HG02981 (cell line): Measurements from ENCODE around the gene MCUB.
"Not testable (repeated sequence)": the region's sequence is repeated elsewhere in the genome, so short reads cannot be mapped to it uniquely, and the experiment has no call there.

Experiments used
- ATAC-seq: cut with Tn5 transposase; IDR thresholded peaks from one replicate; pipeline ENCODE4 v1.9.1; 2021; ENCODE audit warnings: mild to moderate bottlenecking, moderate library complexity; ENCODE audit not compliant: unreplicated experiment

The MCUB gene

DNA sequence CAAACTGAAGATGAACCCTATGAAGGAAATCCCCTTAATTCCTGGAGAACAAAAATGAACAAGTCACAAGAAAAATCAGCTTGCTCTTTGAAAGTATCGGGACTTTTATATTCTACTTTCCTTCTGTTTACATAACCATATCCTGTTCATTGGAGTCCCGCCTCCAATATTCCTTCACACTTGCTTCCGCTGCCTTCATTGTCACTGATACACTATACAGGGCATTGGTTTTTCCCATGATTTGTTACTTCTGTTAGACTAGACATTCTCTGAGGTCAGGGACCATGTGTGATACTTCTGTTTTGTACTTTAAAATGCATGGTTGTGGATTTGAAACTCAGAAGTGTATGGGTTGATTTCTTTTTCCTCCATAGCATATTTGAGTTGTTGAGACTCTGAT is 18.8 kb downstream of the MCUB start:
- no peak for ATAC-seq

DNA sequence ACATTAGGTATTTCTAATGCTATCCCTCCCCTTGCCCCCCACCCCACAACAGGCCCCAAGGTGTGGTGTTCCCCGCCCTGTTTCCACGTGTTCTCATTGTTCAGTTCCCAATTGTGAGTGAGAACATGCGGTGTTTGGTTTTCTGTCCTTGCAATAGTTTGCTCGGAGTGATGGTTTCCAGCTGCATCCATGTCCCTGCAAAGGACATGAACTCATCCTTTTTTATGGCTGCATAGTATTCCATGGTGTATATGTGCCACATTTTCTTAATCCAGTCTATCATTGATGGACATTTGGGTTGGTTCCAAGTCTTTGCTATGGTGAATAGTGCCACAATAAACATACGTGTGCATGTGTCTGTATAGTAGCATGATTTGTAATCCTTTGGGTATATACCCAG is 20.0 kb downstream of the MCUB start:
- not testable (repeated sequence) for ATAC-seq

DNA sequence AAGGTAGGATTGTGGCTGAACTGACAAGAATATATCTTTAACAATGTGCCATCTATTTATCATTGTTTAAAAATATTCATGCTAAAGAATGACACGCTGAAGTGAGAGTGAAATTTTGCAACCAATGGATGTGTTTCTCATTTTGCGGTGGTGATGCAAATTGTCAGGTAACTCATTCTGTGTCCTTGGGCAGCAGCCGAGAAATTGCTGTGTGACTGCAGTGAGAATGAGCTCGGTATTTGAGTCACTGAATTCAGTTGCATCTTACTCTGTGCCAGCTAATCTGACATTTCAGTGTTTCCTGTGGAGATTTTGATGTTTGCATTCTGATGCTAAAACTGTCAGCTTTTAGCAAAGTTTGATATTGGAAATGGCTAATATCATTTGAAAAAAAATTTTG is 28.1 kb downstream of the MCUB start:
- peak; percentile 98 for ATAC-seq

DNA sequence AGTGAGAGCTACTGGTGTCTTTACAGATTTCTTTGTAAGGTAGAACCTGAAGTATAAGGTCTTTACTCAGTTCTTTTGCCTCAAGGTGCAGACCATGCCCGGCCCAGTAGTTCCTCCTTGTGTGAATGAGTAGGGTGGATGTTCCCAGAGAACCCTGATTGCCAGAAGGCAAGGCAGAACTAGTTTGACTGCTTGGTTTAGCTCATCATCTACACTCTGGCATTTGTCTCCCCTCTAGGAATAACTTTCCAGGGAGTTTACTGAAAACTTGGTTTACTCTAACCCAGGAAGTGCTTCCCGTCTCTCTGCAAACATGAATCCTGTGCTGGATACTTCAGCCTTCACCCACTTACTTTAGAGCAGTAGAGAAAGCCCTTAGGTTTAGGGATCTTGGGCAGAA is 29.1 kb downstream of the MCUB start:
- ATAC-seq: no peak

DNA sequence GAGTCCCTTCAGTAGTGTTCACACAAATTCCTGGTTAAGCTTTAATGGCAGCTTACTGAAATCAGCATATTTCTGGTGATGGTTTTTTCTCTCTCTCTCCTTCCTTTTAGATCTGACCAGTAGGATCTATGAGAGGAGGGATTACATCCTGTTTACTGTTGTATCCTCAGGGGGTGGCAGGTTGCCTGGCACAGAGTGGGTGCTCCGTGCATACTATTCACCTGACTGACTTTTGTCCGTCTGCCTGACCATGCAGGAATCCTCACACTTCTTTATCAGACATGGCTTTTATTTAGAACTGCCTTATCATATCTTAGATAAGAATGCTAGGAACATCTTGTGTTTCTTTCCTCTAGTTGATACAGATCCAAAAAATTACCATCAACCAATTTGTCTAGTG is 29.6 kb downstream of the MCUB start:
- ATAC-seq: no peak

DNA sequence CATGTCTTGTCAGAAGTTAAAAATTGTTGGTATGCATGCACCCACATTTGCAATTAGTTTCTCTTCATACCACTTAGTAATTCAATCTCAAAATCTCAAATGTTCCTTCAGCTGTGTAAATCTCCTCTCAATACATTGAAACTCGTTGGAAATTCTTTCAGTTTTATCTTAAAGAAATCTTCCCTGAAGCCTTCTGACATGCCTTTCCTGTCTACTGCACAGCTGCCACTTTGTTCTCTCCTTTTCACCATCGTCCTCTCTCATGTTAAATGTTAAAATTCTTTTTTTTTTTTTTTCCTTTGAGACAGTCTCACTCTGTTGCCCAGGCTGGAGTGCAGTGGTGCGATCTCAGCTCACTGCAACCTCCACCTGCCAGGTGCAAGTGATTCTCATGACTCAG is 30.9 kb downstream of the MCUB start:
- ATAC-seq: no peak

DNA sequence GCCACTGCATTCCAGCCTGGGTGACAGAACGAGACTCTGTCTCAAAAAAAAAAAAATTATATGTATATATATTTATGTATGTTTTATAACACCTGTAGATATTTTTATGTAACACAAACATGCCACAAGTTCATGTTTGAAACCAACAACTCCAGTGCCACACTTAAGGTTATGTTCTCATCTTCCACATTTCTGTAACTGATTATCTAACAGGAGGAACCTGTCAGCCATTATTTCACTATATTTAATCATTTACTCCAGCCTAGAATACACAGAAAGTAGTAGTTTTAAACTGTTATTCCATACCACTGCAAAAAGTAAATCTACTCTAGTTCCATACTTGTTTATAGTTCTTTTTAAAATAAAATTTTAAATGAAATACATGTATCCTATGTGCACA is 32.3 kb downstream of the MCUB start:
- peak; percentile 55 for ATAC-seq

DNA sequence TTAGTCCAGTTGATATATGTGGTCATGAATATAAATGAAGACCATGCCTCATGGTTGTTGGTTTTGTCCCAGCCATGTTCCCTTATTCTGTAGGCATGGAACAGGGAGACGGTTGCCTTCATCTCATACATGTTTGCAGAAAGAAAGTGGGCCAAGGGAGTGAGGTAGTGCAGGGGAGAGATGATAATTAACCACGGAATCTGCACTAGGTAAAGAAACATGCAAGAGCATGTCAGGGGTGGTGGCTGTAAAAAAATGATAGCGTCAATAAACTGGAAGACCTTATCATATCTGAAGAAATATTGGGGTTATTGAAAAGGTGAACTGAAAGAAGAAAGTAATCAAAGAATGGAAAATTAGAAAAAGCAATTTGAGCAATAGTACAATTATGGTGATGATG is 35.1 kb downstream of the MCUB start:
- ATAC-seq: not testable (repeated sequence)

DNA sequence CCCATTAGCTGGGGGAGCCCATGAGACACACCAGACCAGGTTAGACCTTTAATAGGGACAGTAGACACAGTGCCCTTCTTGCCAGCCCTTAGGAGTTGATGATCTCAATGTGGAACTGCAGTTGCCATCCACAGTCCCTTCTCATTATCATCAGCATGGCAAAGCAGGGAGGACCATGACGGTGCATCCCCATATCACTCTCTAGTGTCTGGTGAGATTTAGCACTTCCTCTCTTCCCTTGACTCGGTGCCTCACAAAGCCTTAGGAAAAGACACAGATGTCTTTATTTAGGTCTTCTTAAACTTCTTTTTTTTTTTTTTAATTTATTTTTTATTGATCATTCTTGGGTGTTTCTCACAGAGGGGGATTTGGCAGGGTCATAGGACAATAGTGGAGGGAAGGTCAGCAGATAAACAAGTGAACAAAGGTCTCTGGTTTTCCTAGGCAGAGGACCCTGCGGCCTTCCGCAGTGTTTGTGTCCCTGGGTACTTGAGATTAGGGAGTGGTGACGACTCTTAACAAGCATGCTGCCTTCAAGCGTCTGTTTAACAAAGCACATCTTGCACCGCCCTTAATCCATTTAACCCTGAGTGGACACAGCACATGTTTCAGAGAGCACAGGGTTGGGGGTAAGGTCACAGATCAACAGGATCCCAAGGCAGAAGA is 36.5 kb downstream of the MCUB start:
- not testable (repeated sequence) for ATAC-seq

DNA sequence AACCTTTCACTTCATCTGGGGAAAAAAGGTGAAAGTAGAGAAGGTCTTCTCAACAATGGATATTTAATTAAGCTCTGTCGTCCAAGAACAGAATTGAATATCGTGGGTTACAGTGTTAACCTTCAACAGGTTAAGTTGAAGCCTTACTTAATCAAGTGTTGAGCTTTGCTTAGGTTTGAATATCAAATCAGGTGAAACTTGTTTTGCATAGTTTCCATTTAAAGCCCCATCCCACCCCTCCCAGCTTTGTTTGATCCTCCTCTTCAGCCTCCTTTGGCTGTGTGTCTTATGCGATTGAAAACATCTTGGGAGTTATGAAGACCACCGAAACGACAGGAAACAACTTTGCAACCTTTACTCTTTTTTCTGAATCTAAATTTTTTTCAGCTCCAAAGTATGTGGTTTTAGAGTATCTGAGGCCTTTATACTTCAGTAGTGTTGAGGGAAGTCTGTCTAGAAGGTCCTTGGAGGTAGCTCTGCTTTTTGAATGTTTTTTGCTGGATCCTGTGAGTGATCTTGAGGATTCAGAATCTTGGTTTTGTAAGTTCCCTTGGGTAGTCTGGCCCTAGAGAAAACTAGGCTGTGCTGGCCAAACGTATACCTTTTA is 39.1 kb downstream of the MCUB start:
- ATAC-seq: no peak

DNA sequence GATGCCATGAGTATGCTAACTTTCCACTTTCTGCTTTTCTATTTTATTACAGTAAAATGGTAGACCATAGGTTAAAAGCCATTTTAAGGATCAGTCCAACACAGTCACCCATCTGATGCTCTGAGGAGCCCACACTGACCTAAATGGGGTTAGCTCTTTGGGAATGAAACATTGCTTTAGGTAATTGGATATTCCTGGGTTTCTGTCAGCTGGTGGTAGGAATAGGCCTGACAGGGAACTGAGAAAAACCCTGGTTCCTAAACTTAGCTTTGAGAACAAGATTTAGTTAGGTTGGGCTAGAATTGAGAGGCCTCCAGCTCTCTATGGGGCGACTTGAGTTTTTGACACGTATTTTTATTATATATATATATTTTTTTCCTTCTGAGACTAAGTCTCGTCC is 40.4 kb downstream of the MCUB start:
- no peak for ATAC-seq

DNA sequence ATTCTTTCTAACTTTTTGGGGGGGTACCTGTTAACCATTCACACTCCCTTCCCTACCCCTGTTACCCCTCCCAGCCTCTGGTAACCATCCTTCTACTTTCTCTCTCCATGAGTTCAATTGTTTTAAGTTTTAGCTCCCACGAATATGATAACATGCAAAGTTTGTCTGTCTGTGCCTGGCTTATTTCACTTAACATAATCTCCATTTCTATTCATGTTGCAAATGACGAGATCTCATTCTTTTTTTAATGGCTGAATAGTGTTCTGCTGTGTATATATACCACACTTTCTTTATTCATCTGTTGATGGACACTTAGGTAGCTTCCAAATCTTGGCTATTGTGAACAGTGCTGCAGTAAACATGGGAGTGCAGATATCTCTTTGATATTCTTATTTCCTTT is 41.3 kb downstream of the MCUB start:
- ATAC-seq: no peak

DNA sequence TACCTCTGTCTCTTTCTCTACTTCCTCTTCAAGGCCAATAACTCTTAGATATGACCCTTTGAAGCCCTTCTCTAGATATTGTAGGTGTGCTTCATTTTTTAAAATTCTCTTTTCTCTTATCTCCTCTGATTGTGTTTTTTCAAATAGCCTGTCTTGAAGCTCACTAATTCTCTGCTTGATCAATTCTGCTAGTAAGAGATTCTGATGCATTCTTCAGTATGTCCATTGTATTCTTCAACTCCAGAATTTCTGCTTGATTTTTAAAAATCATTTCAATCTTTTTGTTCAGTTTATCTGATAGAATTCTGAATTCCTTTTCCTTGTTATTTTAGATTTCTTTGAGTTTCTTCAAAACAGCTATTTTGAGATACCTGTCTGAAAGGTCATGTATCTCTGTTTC is 47.9 kb downstream of the MCUB start:
- no peak for ATAC-seq

DNA sequence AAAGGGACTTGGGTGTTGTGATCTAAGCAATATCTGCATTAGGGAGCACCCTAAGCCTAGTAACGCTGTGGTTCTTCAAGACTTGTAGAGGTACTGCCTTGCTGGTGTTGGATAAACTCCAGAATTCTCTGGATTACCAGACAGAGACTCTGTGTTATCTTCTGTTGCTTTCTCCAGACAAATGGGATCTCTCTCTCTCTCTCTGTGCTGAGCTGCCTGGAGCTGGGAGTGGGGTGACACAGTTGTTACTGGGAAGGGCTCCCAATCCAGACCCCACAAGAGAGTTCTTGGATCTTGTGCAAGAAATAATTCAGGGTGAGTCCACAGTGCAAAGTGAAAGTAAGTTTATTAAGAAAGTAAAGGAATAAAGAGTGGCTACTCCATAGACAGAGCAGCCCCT is 48.8 kb downstream of the MCUB start:
- no peak for ATAC-seq

DNA sequence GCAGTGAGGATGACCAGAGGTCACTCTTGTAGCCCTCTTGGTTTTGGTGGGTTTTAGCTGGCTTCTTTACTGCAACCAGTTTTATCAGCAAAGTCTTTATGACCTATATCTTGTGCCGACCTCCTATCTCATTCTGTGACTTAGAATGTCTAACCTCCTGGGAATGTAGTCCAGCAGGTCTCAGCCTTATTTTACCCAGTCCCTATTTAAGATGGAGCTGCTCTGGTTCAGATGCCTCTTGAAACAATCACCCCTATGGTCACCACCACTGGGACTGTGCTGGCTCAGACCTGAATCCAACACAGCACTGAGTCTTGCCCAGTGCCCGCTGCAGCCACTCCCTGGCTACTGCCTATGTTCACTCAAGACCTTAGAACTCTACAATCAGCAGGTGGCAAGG is 49.4 kb downstream of the MCUB start:
- ATAC-seq: no peak

DNA sequence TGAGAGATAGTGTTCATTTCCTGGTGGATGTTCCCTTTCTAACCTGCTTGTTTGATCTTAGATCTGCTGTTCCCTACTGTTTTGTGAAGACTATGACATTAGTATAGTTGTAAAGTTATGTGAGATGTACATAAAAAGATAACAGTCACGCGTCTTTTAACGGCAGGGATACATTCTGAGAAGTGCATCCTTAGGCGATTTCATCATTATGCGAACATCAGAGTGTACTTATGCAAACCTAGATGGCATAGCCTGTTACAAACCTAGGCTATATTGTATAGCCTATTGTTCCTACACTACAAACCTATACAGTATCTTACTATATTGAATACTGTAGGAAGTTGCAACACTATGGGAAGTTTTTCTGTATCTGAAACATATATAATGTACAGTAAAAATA is 50.4 kb downstream of the MCUB start:
- ATAC-seq: no peak

DNA sequence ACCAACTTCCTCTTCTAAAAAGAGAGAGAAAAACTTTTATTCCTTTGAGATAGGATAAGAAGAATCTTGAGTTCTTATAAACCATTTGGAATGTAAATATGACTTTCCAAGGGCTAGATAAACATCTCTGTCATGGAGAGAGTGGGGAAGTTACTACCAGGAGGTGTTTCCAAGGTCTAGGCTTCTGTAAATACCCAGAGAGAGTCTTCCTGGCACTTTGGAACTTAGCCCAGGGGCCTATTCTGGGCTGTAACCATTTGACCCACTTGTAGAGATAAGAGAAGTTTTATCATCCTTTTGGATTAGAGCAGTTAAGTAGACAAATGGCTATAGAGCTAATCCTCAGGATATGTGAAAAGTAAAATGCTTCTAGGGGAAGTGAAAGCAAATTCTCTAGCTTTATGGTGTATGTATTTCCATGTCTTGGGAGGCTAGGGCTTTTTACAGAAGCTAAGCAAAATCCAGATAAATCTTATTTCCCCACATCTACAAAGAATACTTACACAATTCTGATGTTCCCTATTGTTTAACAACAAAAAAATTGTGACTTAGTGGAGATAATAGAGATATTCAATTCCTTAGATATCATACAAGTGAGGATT is 51.1 kb downstream of the MCUB start:
- no peak for ATAC-seq

DNA sequence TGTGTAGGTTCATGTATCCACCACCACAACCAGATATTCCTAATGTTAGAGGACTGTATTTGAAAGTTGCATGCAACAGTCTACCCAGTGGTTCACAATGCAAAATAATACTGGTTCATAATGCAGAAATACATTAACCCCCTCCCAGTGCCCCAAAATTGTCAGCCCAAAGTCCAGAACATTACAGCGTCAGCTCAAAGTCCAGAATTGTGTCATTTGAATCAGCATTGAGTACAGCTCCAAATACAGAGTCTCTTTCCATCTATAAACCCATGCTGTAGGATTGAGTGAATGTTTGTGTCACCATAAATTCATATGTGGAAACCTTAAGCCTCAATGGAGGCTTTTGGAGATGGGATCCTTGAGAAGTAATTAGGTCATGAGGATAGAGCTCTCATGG is 54.0 kb downstream of the MCUB start:
- ATAC-seq: no peak

DNA sequence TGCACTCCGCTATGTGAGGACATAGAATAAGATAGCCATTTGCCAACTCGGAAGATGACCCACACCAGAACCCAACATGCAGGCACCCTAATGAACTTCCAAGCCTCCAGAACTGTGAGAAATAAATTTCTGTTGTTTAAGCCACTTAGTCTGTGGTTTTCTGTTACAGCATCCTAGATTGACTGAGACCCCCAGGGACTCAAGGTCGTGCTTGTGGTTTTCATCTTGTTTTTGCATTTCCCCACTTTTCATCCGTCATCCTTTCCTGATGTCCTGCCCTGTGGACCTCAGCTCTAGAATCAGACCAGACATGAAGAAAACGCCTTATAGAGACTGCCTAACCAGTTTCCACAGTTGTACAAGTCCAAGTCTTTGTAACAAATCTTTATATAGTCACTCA is 54.4 kb downstream of the MCUB start:
- no peak for ATAC-seq

DNA sequence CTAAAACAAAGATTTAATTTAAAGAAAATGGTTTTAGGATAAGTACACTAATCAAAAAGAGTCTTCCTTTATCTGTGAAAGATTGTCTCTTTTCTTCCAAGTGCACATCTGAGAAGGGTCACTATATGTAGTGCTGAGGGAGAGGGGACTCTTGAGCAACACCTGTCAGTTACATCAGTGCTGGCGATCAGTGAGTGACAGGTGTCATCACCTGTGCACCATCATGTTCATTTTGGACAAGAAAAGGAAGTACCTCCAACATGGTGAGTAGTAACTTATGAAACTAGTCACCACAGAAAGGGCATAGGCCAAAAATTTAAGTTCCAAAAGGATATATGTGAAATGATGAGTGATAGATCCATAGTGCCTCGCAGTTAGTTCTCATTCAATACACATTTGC is 55.7 kb downstream of the MCUB start:
- no peak for ATAC-seq

DNA sequence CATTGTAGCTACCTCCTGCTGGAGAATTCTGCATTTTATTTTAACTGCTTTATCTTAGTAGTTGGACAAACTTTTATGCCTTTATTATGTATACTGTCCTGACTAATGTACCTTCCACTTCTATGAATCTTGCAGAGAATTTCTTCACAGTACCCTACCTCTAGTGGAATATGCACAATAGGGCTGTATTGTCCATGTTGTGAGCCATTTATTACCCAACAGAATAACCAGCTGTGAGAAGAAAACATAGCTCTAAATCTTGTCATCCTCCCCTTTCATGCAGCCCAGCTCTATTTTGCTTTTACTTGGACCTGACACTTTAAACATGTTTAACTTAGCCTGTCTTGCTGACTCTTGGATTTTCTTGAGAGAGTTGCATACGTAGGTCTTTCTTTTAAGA is 56.2 kb downstream of the MCUB start:
- ATAC-seq: no peak

DNA sequence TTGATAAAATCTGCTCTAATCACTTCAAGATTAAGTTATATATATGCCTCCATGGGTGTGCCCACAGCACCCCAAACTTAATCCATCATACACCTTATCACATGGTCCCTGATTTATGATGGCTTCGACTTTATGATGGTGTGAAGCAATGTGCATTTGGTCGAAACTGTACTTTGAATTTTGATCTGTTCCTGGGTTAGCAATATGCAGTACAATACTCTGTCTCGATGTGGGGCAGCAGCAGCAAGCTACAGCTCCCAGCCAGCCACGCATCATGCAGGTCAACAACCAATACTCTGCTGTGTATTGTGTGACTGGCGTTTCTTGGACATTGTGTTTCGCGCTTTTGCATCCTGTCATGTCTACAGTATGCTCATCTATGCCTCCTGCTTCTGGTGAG is 62.6 kb downstream of the MCUB start:
- ATAC-seq: no peak

DNA sequence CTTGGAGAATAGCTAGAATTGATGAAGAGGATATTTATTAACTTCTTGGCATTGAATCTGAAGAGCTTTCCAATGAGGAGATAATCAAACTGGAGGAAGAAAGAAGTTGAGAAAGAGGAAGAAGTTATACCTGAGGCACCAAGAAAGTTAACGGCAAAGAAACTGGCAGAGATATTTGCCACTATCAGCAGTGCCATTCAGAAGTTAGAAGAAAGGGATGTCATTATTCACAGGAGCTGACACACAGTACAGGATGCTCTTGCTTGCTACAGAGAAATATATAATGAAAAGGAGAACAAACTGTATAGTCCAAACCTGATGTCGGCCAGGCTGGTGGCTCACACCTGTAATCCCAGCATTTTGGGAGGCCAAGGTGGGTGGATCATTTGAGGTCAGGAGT is 64.5 kb downstream of the MCUB start:
- no peak for ATAC-seq
